PC-9 (cell line): Measurements from ENCODE around the gene NR6A1.

Experiments
- EZH2 ChIP-seq: fragments of 200-600 bp; sonication (generic); IDR thresholded peaks from 2 replicates; pipeline ENCODE4 v1.8.0; 2017; ENCODE audit warnings: antibody characterized with exemption, low read depth
- TF ChIP-seq, protein P1 (sequence below): fragments of 200-600 bp; sonication (generic); conservative IDR thresholded peaks from 2 replicates; pipeline ENCODE4 v1.6.1; 2017; ENCODE audit warnings: mixed run types, antibody characterized with exemption, mild to moderate bottlenecking, moderate library complexity

DNA sequence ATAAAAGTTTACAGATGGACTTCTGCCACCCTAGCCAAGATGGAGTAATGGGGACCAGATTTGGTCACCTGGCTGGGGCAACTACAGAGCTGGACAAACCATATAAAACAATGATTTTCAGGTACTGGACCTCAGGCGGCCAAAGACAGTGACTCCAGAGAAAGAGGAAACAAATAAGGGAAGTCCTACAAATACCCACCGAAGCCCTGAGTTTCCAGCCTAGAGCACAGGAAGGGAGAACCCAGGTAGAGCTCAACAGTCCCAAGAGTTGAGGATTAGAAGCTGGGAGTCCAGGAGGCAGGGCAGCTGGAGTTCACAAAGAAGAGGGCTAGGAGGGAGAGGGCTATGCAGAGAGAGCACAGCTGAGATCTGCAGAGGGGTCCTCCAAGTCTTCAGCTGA lies 157.3 kb downstream of the NR6A1 start:
- TF ChIP-seq, protein P1, sequence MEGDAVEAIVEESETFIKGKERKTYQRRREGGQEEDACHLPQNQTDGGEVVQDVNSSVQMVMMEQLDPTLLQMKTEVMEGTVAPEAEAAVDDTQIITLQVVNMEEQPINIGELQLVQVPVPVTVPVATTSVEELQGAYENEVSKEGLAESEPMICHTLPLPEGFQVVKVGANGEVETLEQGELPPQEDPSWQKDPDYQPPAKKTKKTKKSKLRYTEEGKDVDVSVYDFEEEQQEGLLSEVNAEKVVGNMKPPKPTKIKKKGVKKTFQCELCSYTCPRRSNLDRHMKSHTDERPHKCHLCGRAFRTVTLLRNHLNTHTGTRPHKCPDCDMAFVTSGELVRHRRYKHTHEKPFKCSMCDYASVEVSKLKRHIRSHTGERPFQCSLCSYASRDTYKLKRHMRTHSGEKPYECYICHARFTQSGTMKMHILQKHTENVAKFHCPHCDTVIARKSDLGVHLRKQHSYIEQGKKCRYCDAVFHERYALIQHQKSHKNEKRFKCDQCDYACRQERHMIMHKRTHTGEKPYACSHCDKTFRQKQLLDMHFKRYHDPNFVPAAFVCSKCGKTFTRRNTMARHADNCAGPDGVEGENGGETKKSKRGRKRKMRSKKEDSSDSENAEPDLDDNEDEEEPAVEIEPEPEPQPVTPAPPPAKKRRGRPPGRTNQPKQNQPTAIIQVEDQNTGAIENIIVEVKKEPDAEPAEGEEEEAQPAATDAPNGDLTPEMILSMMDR: no peak
- no peak for TF ChIP-seq EZH2
